PC-9 (cell line): ENCODE results near the gene KRT82. TPM values are rescaled to one million over a fixed set of nuclear protein-coding genes. Genes with fewer than 3 reads are reported as not detected.

Experiments
- BruUV-seq: library from RNA; stranded (reverse); fragments of 400-500 nt; replicated peaks from 2 replicates; lab custom pipeline; 2021; lab: Mats Ljungman, UMichigan
- CTCF ChIA-PET: fragments of 300-600 bp; sonication (Branson Sonifier 250); formaldehyde crosslinking; loops from one replicate; lab custom pipeline; 2022; ENCODE audit warnings: antibody characterized with exemption; lab: Charles Lee
- POLR2A ChIA-PET: fragments of 300-600 bp; sonication (Branson Sonifier 250); formaldehyde crosslinking; loops from one replicate; lab custom pipeline; 2022; ENCODE audit warnings: antibody characterized with exemption; ENCODE audit not compliant: unreplicated experiment; lab: Charles Lee
- DNase-seq, 2 experiments: peaks; one replicate each; pipeline versions ENCODE4 v3.0.0 to v3.0.0-alpha.2; 2015 to 2022; ENCODE audit warnings: mixed read lengths in 1 of 2
- H2AFZ ChIP-seq: fragments of 200-600 bp; sonication (generic); 2 replicates; pipeline ENCODE4 v1.8.1; 2017; ENCODE audit warnings: antibody characterized with exemption
- H3F3A ChIP-seq: fragments of 200-600 bp; sonication (generic); 2 replicates; pipeline ENCODE4 v1.8.1; 2017; ENCODE audit warnings: antibody characterized with exemption, mild to moderate bottlenecking, low read depth; ENCODE audit not compliant: insufficient read depth
- H3K27ac ChIP-seq: fragments of 200-600 bp; sonication (generic); 2 replicates; pipeline ENCODE4 v1.6.1; 2016; ENCODE audit warnings: mixed run types
- H3K27me3 ChIP-seq: fragments of 200-600 bp; sonication (generic); 2 replicates; pipeline ENCODE4 v1.6.1; 2016; ENCODE audit warnings: low read depth, mixed run types; ENCODE audit not compliant: insufficient read depth
- H3K36me3 ChIP-seq: fragments of 200-600 bp; sonication (generic); 2 replicates; pipeline ENCODE4 v1.6.1; 2016; ENCODE audit warnings: low read depth, mixed run types
- H3K4me1 ChIP-seq: fragments of 200-600 bp; sonication (generic); replicated peaks from 2 replicates; pipeline ENCODE4 v1.6.1; 2016; ENCODE audit warnings: mixed run types; ENCODE audit not compliant: insufficient read depth
- H3K4me2 ChIP-seq: fragments of 200-600 bp; sonication (generic); 2 replicates; pipeline ENCODE4 v1.6.1; 2017; ENCODE audit warnings: mixed run types
- H3K4me3 ChIP-seq: fragments of 200-600 bp; sonication (generic); 2 replicates; pipeline ENCODE4 v1.6.1; 2016; ENCODE audit warnings: mixed run types
- H3K79me2 ChIP-seq: fragments of 200-600 bp; sonication (generic); 2 replicates; pipeline ENCODE4 v1.6.1; 2017; ENCODE audit warnings: low read depth, mixed run types
- H3K9me2 ChIP-seq: fragments of 200-600 bp; sonication (generic); 2 replicates; pipeline ENCODE4 v1.8.1; 2017; ENCODE audit warnings: mild to moderate bottlenecking; ENCODE audit not compliant: insufficient read depth
- H3K9me3 ChIP-seq: fragments of 200-600 bp; sonication (generic); 2 replicates; pipeline ENCODE4 v1.8.1; 2016; ENCODE audit warnings: low read depth; ENCODE audit not compliant: insufficient read depth
- H4K20me1 ChIP-seq: fragments of 200-600 bp; sonication (generic); 2 replicates; pipeline ENCODE4 v1.8.1; 2017; ENCODE audit not compliant: insufficient read depth
- CTCF ChIP-seq: fragments of 200-600 bp; sonication (generic); conservative IDR thresholded peaks from 2 replicates; pipeline ENCODE4 v1.6.1; 2017; ENCODE audit warnings: mixed run types, antibody characterized with exemption, mild to moderate bottlenecking, moderate library complexity
- EZH2 ChIP-seq: fragments of 200-600 bp; sonication (generic); IDR thresholded peaks from 2 replicates; pipeline ENCODE4 v1.8.0; 2017; ENCODE audit warnings: antibody characterized with exemption, low read depth
- intact Hi-C: fragments of 100-400 bp; cut with micrococcal nuclease; formaldehyde crosslinking; loops from one replicate; pipeline ENCODE4 v1.10.0; 2022; ENCODE audit not compliant: unreplicated experiment
- total RNA-seq: library from RNA; stranded (reverse); gene quantifications from 2 replicates; pipeline ENCODE4 v1.2.3, GENCODE V29; 2021

KRT82 gene
- total RNA-seq, 1 experiment from 2014 or later, result not detected

- intact Hi-C loops, result no loop called here
- no peaks in the 10 kb centered on the region for H4K20me1 ChIP-seq
- H3K9me3 ChIP-seq, result no peaks in the 10 kb centered on the region
- H3K4me1 ChIP-seq, result peaks cover 89% of the 10 kb centered on the region
- H3K27me3 ChIP-seq, result no peaks in the 10 kb centered on the region
- H3K4me2 ChIP-seq, result peak overlapping the region; percentile 12; the same call in 1 of the 2 replicates
- DNase-seq, result peak in 1 of 2 experiments; percentile 37
- H2AFZ ChIP-seq, result no peak overlapping the region
- no peak overlapping the region for H3K27ac ChIP-seq
- H3K9me2 ChIP-seq, result no peaks in the 10 kb centered on the region
- ChIA-PET POLR2A (no interaction called here), CTCF (no interaction called here)
- no TSS peak for BruUV-seq
- no peak overlapping the region for H3K4me3 ChIP-seq
- TF ChIP-seq EZH2 (no peak), CTCF (no peak)
- H3F3A ChIP-seq, result peaks cover 66% of the 10 kb centered on the region
- no peaks in the 10 kb centered on the region for H3K36me3 ChIP-seq
- H3K79me2 ChIP-seq, result no peaks in the 10 kb centered on the region
Measured at GRCh38 chr12:52438305-52439301, 32.5 kb upstream of the KRT82 start.

- Histone ChIP-seq H3K27me3 (no peaks in the 10 kb centered on the region), H3F3A (peaks cover 57% of the 10 kb centered on the region), H3K9me2 (no peaks in the 10 kb centered on the region), H3K36me3 (no peaks in the 10 kb centered on the region), H4K20me1 (no peaks in the 10 kb centered on the region), H2AFZ (no peak overlapping the region), H3K27ac (peak overlapping the region; percentile 86; the same call in 1 of the 2 replicates), H3K4me1 (peaks cover 78% of the 10 kb centered on the region), H3K9me3 (no peaks in the 10 kb centered on the region), H3K79me2 (no peaks in the 10 kb centered on the region), H3K4me2 (peak overlapping the region; percentile 56; the same call in 1 of the 2 replicates), H3K4me3 (no peak overlapping the region)
- POLR2A ChIA-PET, result no interaction called here
- TF ChIP-seq EZH2, result no peak
- no peak for TF ChIP-seq CTCF
- intact Hi-C loops, result no loop called here
- BruUV-seq, result no TSS peak
- CTCF ChIA-PET, result interaction anchor here (0.6 kb wide), 1 partner anchor 389 kb away, joined by 3 read pairs; no protein-coding TSS in a partner anchor
- no peak for DNase-seq
Measured at GRCh38 chr12:52437508-52437907, 31.4 kb upstream of the KRT82 start.

DNA sequence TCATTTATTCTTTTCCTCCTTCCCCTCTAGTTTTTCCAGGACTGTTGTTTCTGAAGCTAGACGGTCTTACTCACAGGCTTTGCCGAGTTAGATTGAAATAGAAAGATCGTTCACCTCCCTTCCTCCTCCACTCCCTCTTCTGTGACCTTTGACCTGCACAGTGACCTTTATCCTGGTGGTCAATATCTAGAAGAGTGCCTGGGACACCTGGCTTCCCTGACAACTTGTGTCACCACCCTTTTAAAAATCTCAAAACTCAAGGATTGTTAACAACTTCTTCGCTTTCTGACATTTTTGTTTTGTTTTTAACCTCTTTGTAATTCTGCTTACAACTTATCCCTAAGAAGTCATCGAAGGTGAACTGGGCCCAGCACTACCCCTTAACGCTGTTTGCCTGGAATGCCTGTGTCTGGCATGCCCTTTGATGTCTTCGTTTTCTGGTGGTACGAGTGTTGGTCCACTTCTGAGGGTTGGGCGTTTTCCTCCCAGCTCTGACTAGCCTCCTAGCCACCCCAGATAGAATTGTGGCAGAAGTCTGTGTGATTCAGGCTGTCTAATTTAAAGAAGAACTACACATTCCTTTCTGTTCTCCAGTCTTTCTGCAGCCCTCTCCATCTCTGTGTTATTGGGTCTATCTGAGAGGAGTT, 30.8 kb upstream of the KRT82 start:
- Histone ChIP-seq H3F3A (peaks cover 51% of the 10 kb centered on the region), H3K9me2 (no peaks in the 10 kb centered on the region), H3K4me1 (peaks cover 72% of the 10 kb centered on the region), H3K4me2 (peak overlapping the region; percentile 56), H3K4me3 (no peak overlapping the region), H3K36me3 (no peaks in the 10 kb centered on the region), H3K79me2 (no peaks in the 10 kb centered on the region), H4K20me1 (no peaks in the 10 kb centered on the region), H3K9me3 (no peaks in the 10 kb centered on the region), H3K27me3 (no peaks in the 10 kb centered on the region), H3K27ac (peak overlapping the region; percentile 86), H2AFZ (no peak overlapping the region)
- intact Hi-C loops, result no loop called here
- TF ChIP-seq EZH2 (no peak), CTCF (no peak)
- CTCF ChIA-PET, result interaction anchor here (0.6 kb wide), 1 partner anchor 390 kb away, joined by 3 read pairs; no protein-coding TSS in a partner anchor
- POLR2A ChIA-PET, result interaction anchor here (0.6 to 1.1 kb wide), 3 partner anchors 56 to 288 kb away, joined by 3 to 6 read pairs (median 4); partner anchors contain the start of gene KRT6A
- BruUV-seq, result no TSS peak
- no peak for DNase-seq
